Small intestine (tissue), 7 donors: ENCODE data around the gene MAST3. TPM values are rescaled to one million over a fixed set of nuclear protein-coding genes. Genes with fewer than 3 reads are reported as not detected.

Source experiments
- DNase-seq, 2 donors: peaks; one replicate each; pipeline versions ENCODE4 v3.0.0 to v3.0.0-alpha.2; 2013
- FAIRE-seq: peaks from 2 replicates; lab custom pipeline; 2012; peaks lifted over from hg19 to GRCh38; lab: Jason Lieb, UNC
- H3K27ac ChIP-seq, 3 donors: one replicate each; pipeline ENCODE4 v1.5.1; 2013; ENCODE audit warnings: low read length in 2 of 3, mild to moderate bottlenecking in 2 of 3, control low read depth in 1 of 3, inconsistent platforms in 1 of 3, low read depth in 1 of 3, moderate library complexity in 1 of 3
- H3K27me3 ChIP-seq, 3 donors: one replicate each; pipeline ENCODE4 v1.6.1; 2013; ENCODE audit warnings: low read length in 3 of 3, inconsistent platforms in 1 of 3; ENCODE audit not compliant: control insufficient read depth in 3 of 3, insufficient read depth in 3 of 3
- H3K36me3 ChIP-seq, 3 donors: one replicate each; pipeline ENCODE4 v1.6.1; 2013; ENCODE audit warnings: low read length in 3 of 3, inconsistent platforms in 1 of 3, low read depth in 1 of 3, mild to moderate bottlenecking in 1 of 3, moderate library complexity in 1 of 3; ENCODE audit not compliant: control insufficient read depth in 3 of 3, insufficient read depth in 2 of 3
- H3K4me1 ChIP-seq, 3 donors: one replicate each; pipeline ENCODE4 v1.6.1; 2013; ENCODE audit warnings: low read length in 2 of 3, inconsistent platforms in 1 of 3, low read depth in 1 of 3, mild to moderate bottlenecking in 1 of 3, moderate library complexity in 1 of 3; ENCODE audit not compliant: control insufficient read depth in 3 of 3, insufficient read depth in 2 of 3
- H3K4me3 ChIP-seq, 3 donors: one replicate each; pipeline ENCODE4 v1.5.1; 2013; ENCODE audit warnings: low read length in 3 of 3, control low read depth in 1 of 3, inconsistent platforms in 1 of 3, low read depth in 1 of 3, mild to moderate bottlenecking in 1 of 3, moderate library complexity in 1 of 3
- H3K9me3 ChIP-seq, 2 donors: one replicate each; pipeline ENCODE4 v1.6.1; 2013; ENCODE audit warnings: low read depth in 1 of 2, low read length in 1 of 2; ENCODE audit not compliant: control insufficient read depth in 2 of 2, insufficient read depth in 1 of 2
- WGBS, 3 donors: extraction: QIAGEN DNeasy Blood & Tissue Kit; methylation state at CpG; one replicate each; pipeline ENCODE4 v1.1.7; 2013; 5-methylcytosine and 5-hydroxymethylcytosine counted together
- polyA plus RNA-seq, 4 donors: library from polyadenylated mRNA; stranded (reverse) in 3 of 4; unstranded in 1 of 4; fragments of 200-250 nt in 3 of 4; fragments of 120-200 nt in 1 of 4; gene quantifications; one replicate each; pipeline versions ENCODE4 v1.2.1 to v1.2.3, GENCODE V29; 2013
- donor health status: healthy with polysubstance abuse.
- donor health status: control.
- donor health status: control.
- donor health status: Bipolar disorder and iron deficiency.
- donor health status: healthy.

Gene MAST3
- polyA plus RNA-seq, 4 donors, result 9.3 to 34.6 (median 24.9) TPM

DNA sequence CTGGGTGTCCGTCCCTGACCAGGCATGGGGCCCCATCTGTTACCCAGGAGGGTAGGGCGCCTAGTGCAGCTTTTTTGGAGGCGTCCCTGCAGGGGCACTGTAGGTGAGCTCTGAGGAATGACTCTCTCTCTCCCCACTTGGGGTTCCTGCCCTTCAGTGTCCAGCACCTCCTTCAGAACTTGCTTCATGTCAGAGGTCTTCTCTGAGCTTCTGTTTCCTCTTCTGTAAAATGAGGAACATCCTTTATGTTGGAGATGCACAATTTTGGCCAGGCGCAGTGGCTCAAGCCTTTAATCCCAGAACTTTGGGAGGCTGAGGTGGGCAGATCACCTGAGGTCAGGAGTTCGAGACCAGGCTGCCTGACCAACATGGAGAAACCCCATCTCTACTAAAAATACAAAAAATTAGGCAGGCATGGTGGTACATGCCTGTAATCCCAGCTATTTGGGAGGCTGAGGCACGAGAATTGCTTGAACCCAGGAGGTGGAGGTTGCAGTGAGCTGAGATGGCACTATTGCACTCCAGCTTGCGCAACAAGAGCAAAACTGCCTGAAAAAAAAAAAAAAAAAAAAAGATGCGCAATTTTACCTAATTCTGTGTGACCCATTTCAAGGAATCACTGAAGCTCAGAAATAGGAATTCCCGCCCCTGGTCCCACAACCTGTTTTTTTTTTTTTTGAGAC is 40.2 kb downstream of the MAST3 start:
- 92 to 95% (median 92%) methylated on average over 9 of the region's 9 CpGs for WGBS, 3 donors
- peaks cover 0 to 20% (median 2%) of the 10 kb centered on the region in 3 donors for H3K4me1 ChIP-seq
- no peak for FAIRE-seq
- H3K27ac ChIP-seq, result no peak overlapping the region
- no peak for DNase-seq
- H3K9me3 ChIP-seq, result peaks cover 0 to 4% of the 10 kb centered on the region in 2 donors
- peaks cover 20 to 87% (median 29%) of the 10 kb centered on the region in 3 donors for H3K36me3 ChIP-seq
- no peak overlapping the region for H3K4me3 ChIP-seq
- H3K27me3 ChIP-seq, result no peaks in the 10 kb centered on the region

DNA sequence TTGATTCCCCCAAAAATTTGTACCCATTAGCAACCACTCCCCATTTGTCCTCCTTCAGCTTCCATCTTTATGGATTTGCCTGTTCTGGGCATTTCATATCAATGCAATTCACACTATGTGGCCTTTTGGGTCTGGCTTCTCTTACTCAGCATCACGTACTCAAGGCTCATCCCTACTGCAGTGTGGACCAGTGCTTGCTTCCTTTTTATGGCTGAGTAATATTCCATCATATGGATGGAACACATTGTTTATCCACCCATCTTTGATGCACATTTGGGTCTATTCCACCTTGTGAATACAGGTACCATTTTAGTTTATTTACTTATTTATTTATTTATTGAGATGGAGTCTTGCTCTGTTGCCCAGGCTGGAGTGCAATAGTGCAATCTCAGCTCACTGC is 42.9 kb downstream of the MAST3 start:
- Histone ChIP-seq H3K4me3 (no peak overlapping the region), H3K27ac (no peak overlapping the region), H3K4me1 (peaks cover 0 to 18% (median 2%) of the 10 kb centered on the region in 3 donors), H3K9me3 (peaks cover 0 to 4% of the 10 kb centered on the region in 2 donors), H3K36me3 (peaks cover 19 to 87% (median 42%) of the 10 kb centered on the region in 3 donors), H3K27me3 (no peaks in the 10 kb centered on the region)
- FAIRE-seq, result no peak
- WGBS, 3 donors, result 95 to 100% (median 100%) methylated on average over 1 of the region's 1 CpG
- no peak for DNase-seq

DNA sequence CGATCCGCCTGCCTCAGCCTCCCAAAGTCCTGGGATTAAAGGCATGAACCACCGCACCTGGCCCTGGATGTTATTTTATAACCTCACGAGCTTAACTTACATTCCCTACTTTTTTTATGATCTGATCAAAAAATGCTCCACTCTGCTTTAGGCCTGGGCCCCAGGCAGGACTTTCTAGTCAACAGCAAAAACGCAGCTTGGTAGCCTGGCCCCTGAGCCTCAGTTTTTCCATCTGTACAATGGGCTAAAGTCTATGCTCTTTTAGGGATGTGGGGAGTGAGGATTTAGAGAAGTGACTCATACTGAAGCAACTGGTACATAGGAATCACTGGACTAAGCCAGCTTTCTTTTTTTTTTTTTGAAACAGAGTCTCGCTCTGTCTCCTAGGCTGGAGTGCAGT is 43.5 kb downstream of the MAST3 start:
- no peak for FAIRE-seq
- Histone ChIP-seq H3K9me3 (no peaks in the 10 kb centered on the region), H3K27ac (no peak overlapping the region), H3K4me1 (peaks cover 0 to 14% (median 0%) of the 10 kb centered on the region in 3 donors), H3K4me3 (no peak overlapping the region), H3K36me3 (peaks cover 21 to 89% (median 42%) of the 10 kb centered on the region in 3 donors), H3K27me3 (no peaks in the 10 kb centered on the region)
- DNase-seq, result no peak
- WGBS, 3 donors, result 92 to 95% (median 94%) methylated on average over 6 of the region's 6 CpGs

DNA sequence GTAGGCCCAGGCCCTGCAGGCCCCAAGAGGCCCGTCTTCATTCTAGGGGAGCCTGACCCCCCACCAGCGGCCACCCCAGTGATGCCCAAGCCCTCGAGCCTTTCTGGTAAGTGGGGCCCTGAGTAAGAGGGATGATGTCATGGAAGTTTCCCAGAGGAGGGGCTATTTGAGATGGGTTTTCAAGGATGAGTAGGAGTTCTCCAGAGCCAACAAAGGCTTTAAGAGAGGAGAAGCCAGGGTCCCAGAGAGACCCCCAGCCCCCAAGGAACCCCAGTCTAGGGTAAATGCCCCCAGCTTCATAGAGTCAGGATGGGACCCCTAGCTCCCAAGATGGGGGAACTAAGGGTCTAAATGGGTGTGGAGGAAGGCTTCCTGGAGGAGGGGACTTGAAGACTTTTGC is 46.3 kb downstream of the MAST3 start:
- Histone ChIP-seq H3K27me3 (no peaks in the 10 kb centered on the region), H3K4me1 (no peaks in the 10 kb centered on the region), H3K4me3 (no peak overlapping the region), H3K9me3 (no peaks in the 10 kb centered on the region), H3K27ac (no peak overlapping the region), H3K36me3 (peaks cover 20 to 89% (median 45%) of the 10 kb centered on the region in 3 donors)
- FAIRE-seq (no peak), DNase-seq (no peak)
- 92 to 95% (median 94%) methylated on average over 3 of the region's 3 CpGs for WGBS, 3 donors

DNA sequence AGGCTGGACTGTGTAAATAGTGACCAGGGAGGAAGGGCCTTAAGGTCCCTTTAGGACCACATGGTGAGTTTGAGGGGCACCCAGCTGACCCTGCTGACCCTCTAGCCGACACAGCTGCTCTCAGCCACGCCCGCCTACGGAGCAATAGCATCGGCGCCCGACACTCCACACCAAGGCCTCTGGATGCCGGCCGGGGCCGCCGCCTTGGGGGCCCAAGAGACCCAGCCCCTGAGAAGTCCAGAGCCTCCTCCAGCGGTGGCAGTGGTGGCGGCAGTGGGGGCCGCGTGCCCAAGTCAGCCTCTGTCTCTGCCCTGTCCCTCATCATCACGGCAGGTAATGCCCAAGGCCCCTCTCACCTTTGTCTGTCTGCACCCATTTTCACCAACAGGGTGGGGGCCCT is 46.8 kb downstream of the MAST3 start:
- H3K27ac ChIP-seq, result no peak overlapping the region
- 83 to 90% (median 90%) methylated on average over 14 to 16 of the region's 16 CpGs for WGBS, 3 donors
- no peaks in the 10 kb centered on the region for H3K27me3 ChIP-seq
- FAIRE-seq (no peak), DNase-seq (no peak)
- H3K4me3 ChIP-seq, result no peak overlapping the region
- H3K9me3 ChIP-seq, result no peaks in the 10 kb centered on the region
- peaks cover 20 to 88% (median 43%) of the 10 kb centered on the region in 3 donors for H3K36me3 ChIP-seq
- no peaks in the 10 kb centered on the region for H3K4me1 ChIP-seq

DNA sequence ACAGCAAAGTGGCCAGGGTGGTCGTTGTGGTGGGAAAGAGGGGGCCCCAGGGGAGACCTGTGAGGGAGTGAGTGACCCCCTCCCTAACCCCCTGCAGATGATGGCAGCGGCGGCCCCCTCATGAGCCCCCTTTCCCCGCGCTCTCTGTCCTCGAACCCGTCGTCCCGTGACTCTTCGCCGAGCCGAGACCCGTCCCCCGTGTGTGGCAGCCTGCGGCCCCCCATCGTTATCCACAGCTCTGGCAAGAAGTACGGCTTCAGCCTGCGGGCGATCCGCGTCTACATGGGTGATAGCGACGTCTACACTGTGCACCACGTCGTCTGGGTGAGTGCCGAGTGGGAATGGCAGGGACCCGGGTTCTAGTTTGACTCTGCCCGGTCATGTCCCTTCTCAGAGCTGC is 47.3 kb downstream of the MAST3 start:
- WGBS, 3 donors, result 96 to 98% (median 97%) methylated on average over 21 to 28 of the region's 28 CpGs
- Histone ChIP-seq H3K9me3 (no peaks in the 10 kb centered on the region), H3K4me1 (no peaks in the 10 kb centered on the region), H3K27me3 (no peaks in the 10 kb centered on the region), H3K27ac (no peak overlapping the region), H3K4me3 (no peak overlapping the region), H3K36me3 (peaks cover 20 to 91% (median 46%) of the 10 kb centered on the region in 3 donors)
- DNase-seq, result no peak
- no peak for FAIRE-seq

DNA sequence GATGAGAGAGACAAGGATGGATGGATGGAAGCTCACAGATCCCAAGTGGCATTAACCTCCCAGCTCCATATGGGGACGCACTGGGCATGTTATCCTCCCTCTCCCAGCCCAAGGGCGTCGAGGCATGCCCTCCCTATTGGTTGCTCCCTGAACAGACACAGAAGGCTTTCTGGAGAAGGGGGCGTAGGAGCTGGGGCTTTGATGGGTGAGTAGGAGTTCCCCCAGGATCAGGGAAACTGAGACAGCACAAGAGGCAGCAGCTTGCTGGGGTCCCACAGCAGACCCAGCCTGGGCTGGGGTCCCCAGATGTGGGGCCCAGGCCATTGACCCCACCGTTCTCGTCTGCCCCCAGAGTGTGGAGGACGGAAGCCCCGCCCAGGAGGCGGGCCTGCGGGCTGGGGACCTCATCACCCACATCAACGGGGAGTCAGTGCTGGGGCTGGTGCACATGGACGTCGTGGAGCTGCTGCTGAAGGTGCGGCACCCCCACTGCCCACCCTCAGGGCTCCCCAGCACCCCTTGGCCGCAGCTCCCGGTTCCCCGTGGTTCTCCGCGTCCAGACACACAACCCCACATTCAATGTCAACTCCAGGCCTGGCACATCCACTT is 47.9 kb downstream of the MAST3 start:
- DNase-seq (no peak), FAIRE-seq (no peak)
- H3K9me3 ChIP-seq, result no peaks in the 10 kb centered on the region
- WGBS, 3 donors, result 94 to 97% (median 96%) methylated on average over 17 to 19 of the region's 19 CpGs
- no peak overlapping the region for H3K27ac ChIP-seq
- H3K4me1 ChIP-seq, result no peaks in the 10 kb centered on the region
- H3K36me3 ChIP-seq, result peaks cover 20 to 91% (median 44%) of the 10 kb centered on the region in 3 donors
- H3K27me3 ChIP-seq, result no peaks in the 10 kb centered on the region
- no peak overlapping the region for H3K4me3 ChIP-seq

DNA sequence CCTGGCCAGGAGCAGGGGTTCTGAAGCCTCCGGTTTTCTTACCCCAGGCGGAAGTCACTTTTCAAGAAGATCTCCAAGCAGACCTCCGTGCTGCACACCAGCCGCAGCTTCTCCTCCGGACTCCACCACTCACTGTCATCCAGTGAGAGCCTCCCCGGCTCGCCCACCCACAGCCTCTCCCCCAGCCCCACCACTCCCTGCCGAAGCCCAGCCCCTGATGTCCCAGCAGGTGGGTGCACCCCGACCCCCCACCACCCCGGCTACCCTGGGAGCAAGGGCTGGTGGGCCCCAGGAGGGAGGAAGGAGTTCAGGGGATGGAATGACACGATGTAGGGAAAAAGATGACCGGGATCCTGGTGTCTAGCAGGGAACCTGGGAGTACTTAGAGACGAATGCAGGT is 49.8 kb downstream of the MAST3 start:
- Histone ChIP-seq H3K36me3 (peaks cover 18 to 87% (median 37%) of the 10 kb centered on the region in 3 donors), H3K4me3 (no peak overlapping the region), H3K4me1 (peaks cover 0 to 6% (median 0%) of the 10 kb centered on the region in 3 donors), H3K27me3 (no peaks in the 10 kb centered on the region), H3K27ac (no peak overlapping the region), H3K9me3 (no peaks in the 10 kb centered on the region)
- FAIRE-seq (no peak), DNase-seq (no peak)
- WGBS, 3 donors, result 91 to 95% (median 91%) methylated on average over 13 of the region's 13 CpGs
